ENCODE measurements around the gene PRKCG. TPM values are rescaled to one million over a fixed set of nuclear protein-coding genes. Genes with fewer than 3 reads are reported as not detected.
"Not testable (repeated sequence)": the region's sequence is repeated elsewhere in the genome, so short reads cannot be mapped to it uniquely, and the experiment has no call there.

PRKCG gene
- not detected for total RNA-seq

GRCh38 chr19:53881482-53882390, at the start of gene PRKCG:
Gene PRKCG (plus strand): TSS chr19:53882197. CDS start chr19:53882495, 298 bp downstream.
- ChIA-PET CTCF (interaction anchor here (1.2 to 2.3 kb wide), 5 partner anchors 10 to 31 kb away, joined by 3 to 10 read pairs (median 3); no protein-coding TSS in a partner anchor), POLR2A (no interaction called here)

- CTCF ChIA-PET, POLR2A ChIA-PET: not testable (repeated sequence)
Measured at GRCh38 chr19:53832861-53833260, 49.1 kb upstream of the PRKCG start.

GRCh38 chr19:53838446-53838845, 43.6 kb upstream of the PRKCG start:
- POLR2A ChIA-PET, CTCF ChIA-PET: not testable (repeated sequence)

GRCh38 chr19:53840241-53840640, 41.8 kb upstream of the PRKCG start:
- CTCF ChIA-PET: interaction anchor here (0.6 to 0.7 kb wide), 2 partner anchors 51 to 184 kb away, joined by 4 to 5 read pairs; no protein-coding TSS in a partner anchor
- POLR2A ChIA-PET: not testable (repeated sequence)

GRCh38 chr19:53840914-53841313, 41.1 kb upstream of the PRKCG start:
- POLR2A ChIA-PET: not testable (repeated sequence)
- CTCF ChIA-PET: interaction anchor here (0.6 to 1.0 kb wide), 5 partner anchors 52 to 189 kb away, joined by 3 to 5 read pairs (median 4); no protein-coding TSS in a partner anchor

GRCh38 chr19:53844849-53845246, 37.1 kb upstream of the PRKCG start:
- CTCF ChIA-PET: no interaction called here
- POLR2A ChIA-PET: no interaction called here

- ChIA-PET CTCF (interaction anchor here (0.7 kb wide), 1 partner anchor 203 kb away, joined by 3 read pairs; no protein-coding TSS in a partner anchor), POLR2A (no interaction called here)
Measured at GRCh38 chr19:53847555-53847954, 34.4 kb upstream of the PRKCG start.

GRCh38 chr19:53849237-53849676, 32.7 kb upstream of the PRKCG start:
- CTCF ChIA-PET: interaction anchor here (1.2 kb wide), 1 partner anchor 174 kb away, joined by 3 read pairs; no protein-coding TSS in a partner anchor
- POLR2A ChIA-PET: no interaction called here

GRCh38 chr19:53853707-53854106, 28.3 kb upstream of the PRKCG start:
- ChIA-PET CTCF (interaction anchor here (0.7 to 1.6 kb wide), 6 partner anchors 10 to 176 kb away, joined by 3 to 11 read pairs (median 4); partner anchors contain the start of gene MYADM), POLR2A (interaction anchor here (0.5 to 0.6 kb wide), 2 partner anchors 164 to 279 kb away, joined by 3 read pairs; no protein-coding TSS in a partner anchor)

- CTCF ChIA-PET: no interaction called here
- POLR2A ChIA-PET: no interaction called here
Measured at GRCh38 chr19:53864308-53864836, 17.6 kb upstream of the PRKCG start.

GRCh38 chr19:53865523-53865917, 16.5 kb upstream of the PRKCG start:
- CTCF ChIA-PET: interaction anchor here (1.0 to 2.2 kb wide), 3 partner anchors 12 to 73 kb away, joined by 4 to 11 read pairs (median 10); partner anchors contain the start of gene PRKCG
- POLR2A ChIA-PET: no interaction called here

GRCh38 chr19:53865918-53866864, 15.8 kb upstream of the PRKCG start:
- CTCF ChIA-PET: interaction anchor here (0.6 to 2.2 kb wide), 5 partner anchors 13 to 158 kb away, joined by 3 to 11 read pairs (median 4); partner anchors contain the start of gene PRKCG
- POLR2A ChIA-PET: interaction anchor here (0.6 to 1.1 kb wide), 3 partner anchors 9 to 1024 kb away, joined by 3 to 4 read pairs (median 3); no protein-coding TSS in a partner anchor

- POLR2A ChIA-PET: interaction anchor here (0.8 to 1.1 kb wide), 2 partner anchors 8 to 113 kb away, joined by 3 to 4 read pairs; no protein-coding TSS in a partner anchor
- CTCF ChIA-PET: interaction anchor here (0.7 to 2.2 kb wide), 5 partner anchors 10 to 157 kb away, joined by 3 to 11 read pairs (median 4); no protein-coding TSS in a partner anchor
Measured at GRCh38 chr19:53866865-53867224, 15.2 kb upstream of the PRKCG start.

- ChIA-PET POLR2A (interaction anchor here (1.1 to 1.2 kb wide), 2 partner anchors 12 to 113 kb away, joined by 4 read pairs; no protein-coding TSS in a partner anchor), CTCF (interaction anchor here (0.7 to 2.2 kb wide), 5 partner anchors 10 to 157 kb away, joined by 3 to 11 read pairs (median 4); no protein-coding TSS in a partner anchor)
Measured at GRCh38 chr19:53867225-53868090, 14.5 kb upstream of the PRKCG start, which contains the start of gene MYADM. Gene MYADM (plus strand): TSS chr19:53867883. CDS start chr19:53873530, 5,647 bp downstream.

GRCh38 chr19:53868091-53868891, 13.7 kb upstream of the PRKCG start:
- ChIA-PET CTCF (interaction anchor here (0.6 to 1.5 kb wide), 4 partner anchors 17 to 156 kb away, joined by 3 to 5 read pairs (median 4); no protein-coding TSS in a partner anchor), POLR2A (interaction anchor here (0.6 to 1.2 kb wide), 3 partner anchors 9 to 504 kb away, joined by 3 to 7 read pairs (median 4); no protein-coding TSS in a partner anchor)
